ENCODE data around the gene PHKB.
"Not testable (repeated sequence)": the region's sequence is repeated elsewhere in the genome, so short reads cannot be mapped to it uniquely, and the experiment has no call there.

Gene PHKB

DNA sequence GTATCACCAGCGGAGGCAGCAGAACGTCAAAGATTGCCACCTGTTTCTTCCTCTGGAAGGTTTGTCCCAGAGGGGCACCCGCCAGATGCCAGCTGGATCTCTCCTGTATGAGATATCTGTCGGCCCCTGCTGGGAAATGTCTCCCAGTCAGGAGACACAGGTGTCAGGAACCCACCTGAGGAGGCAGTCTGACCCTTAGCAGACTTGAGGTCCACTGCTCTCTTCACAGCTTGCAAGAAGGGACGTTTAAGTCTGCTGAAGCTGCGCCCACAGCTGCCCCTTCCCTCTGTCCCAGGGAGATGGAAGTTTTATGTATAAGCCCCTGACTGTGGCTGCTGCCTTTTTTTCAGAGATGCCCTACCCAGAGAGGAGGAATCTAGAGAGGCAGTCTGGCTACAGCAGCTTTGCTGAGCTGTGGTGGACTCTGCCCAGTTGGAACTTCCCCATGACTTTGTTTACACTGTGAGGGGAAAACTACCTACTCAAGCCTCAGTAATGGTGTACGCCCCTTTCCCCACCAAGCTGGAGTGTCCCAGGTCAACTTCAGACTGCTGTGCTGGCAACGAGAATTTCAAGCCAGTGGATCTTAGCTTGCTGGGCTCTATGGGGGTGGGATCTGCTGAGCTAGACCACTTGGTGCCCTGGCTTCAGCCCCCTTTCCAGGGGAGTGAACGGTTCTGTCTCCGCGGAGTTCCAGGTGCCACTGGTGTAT lies 92.9 kb downstream of the PHKB start:
- no peak for DNase-seq (ENCODE audit: low read depth in 2 of 2)
- H3K4me3 ChIP-seq (replicated peaks in 1 of 2; ENCODE audit: low read depth in 2 of 2, low read length in 2 of 2), result no peak overlapping the region
- TF ChIP-seq, protein P1, sequence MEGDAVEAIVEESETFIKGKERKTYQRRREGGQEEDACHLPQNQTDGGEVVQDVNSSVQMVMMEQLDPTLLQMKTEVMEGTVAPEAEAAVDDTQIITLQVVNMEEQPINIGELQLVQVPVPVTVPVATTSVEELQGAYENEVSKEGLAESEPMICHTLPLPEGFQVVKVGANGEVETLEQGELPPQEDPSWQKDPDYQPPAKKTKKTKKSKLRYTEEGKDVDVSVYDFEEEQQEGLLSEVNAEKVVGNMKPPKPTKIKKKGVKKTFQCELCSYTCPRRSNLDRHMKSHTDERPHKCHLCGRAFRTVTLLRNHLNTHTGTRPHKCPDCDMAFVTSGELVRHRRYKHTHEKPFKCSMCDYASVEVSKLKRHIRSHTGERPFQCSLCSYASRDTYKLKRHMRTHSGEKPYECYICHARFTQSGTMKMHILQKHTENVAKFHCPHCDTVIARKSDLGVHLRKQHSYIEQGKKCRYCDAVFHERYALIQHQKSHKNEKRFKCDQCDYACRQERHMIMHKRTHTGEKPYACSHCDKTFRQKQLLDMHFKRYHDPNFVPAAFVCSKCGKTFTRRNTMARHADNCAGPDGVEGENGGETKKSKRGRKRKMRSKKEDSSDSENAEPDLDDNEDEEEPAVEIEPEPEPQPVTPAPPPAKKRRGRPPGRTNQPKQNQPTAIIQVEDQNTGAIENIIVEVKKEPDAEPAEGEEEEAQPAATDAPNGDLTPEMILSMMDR (IDR thresholded peaks at IDR 0.05; ENCODE audit: low read depth, low read length), result no peak

GRCh38 chr16:47554587-47554986 lies 93.5 kb downstream of the PHKB start:
- not testable (repeated sequence) for DNase-seq (ENCODE audit: low read depth in 2 of 2); H3K4me3 ChIP-seq (replicated peaks in 1 of 2; ENCODE audit: low read depth in 2 of 2, low read length in 2 of 2)

DNA sequence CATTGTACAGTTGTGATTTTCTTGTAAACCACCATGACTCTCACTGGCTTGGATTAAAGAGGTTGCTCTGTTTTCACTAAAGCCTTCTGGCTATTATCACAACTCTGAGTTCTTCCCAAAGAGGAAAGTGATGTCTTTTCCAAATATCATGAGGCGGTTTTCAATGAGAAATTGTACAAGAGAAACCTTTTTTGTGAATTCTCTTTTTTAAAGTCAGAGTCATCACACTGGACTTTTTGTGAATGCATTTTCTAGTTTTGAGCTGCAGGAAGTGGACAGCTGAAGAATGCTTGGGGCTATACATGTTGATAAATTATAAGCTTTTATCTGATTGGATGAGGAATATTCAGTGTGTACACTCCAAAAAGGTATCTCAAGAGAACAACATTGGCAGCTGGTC lies 100.2 kb downstream of the PHKB start:
- TF ChIP-seq, protein P1 (IDR thresholded peaks at IDR 0.05; ENCODE audit: low read depth, low read length), result no peak
- no peak for DNase-seq (ENCODE audit: low read depth in 2 of 2)
- no peak overlapping the region for H3K4me3 ChIP-seq (replicated peaks in 1 of 2; ENCODE audit: low read depth in 2 of 2, low read length in 2 of 2)

- no peak for DNase-seq (ENCODE audit: low read depth in 2 of 2)
- no peak overlapping the region for H3K4me3 ChIP-seq (replicated peaks in 1 of 2; ENCODE audit: low read depth in 2 of 2, low read length in 2 of 2)
Measured at GRCh38 chr16:47562366-47562765, 101.2 kb downstream of the PHKB start.

DNA sequence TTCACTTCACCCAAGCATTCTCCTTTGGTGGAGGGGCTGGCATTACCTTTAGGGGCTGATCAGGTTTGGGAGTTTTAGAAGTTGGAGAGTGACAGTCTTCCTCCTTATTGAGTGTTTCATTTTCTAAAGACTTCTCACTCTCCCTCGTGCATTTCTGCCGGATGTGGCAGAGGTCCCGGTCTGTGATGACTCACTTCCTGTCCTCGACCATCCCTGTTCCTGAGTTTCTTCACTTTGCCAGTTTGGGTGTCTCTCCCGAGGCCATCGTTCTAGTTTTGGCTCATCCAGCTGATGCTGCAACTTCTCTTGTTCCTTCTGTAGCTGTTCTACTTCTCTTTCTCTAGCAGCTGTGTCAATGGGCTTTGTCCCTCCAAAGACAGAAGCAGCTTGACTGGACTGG lies 104.3 kb downstream of the PHKB start:
- TF ChIP-seq, protein P1 (IDR thresholded peaks at IDR 0.05; ENCODE audit: low read depth, low read length), result no peak
- H3K4me3 ChIP-seq (replicated peaks in 1 of 2; ENCODE audit: low read depth in 2 of 2, low read length in 2 of 2), result no peak overlapping the region
- peak; percentile 77 to 84 for DNase-seq (ENCODE audit: low read depth in 2 of 2)

More at GRCh38 chr16:47562366-47562765, 101.2 kb downstream of the PHKB start:
- TF ChIP-seq, protein P1 (IDR thresholded peaks at IDR 0.05; ENCODE audit: low read depth, low read length), result no peak

- H3K4me3 ChIP-seq (replicated peaks in 1 of 2; ENCODE audit: low read depth in 2 of 2, low read length in 2 of 2), result no peak overlapping the region
- TF ChIP-seq, protein P1 (IDR thresholded peaks at IDR 0.05; ENCODE audit: low read depth, low read length), result no peak
- no peak for DNase-seq (ENCODE audit: low read depth in 2 of 2)
Measured at GRCh38 chr16:47567321-47567720, 106.2 kb downstream of the PHKB start.

DNA sequence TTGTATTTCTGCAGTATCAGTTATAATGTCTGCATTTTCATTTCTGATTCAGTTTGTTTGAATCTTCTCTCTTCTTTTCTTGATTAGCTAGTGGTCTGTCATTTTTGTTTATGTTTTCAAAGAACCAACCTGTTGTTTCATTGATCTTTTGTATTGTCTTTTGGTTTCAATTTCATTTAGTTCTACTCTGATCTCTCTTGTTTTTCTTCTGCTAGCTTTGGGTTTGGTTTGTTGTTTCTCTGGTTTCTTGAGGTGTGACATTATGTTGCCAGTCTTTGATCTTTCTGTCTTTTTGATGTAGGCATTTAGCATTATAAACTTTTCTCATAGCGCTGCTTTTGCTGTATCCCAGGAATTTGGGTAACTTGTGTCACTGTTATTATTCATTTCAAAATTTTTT lies 107.2 kb downstream of the PHKB start:
- TF ChIP-seq, protein P1 (IDR thresholded peaks at IDR 0.05; ENCODE audit: low read depth, low read length), result no peak
- H3K4me3 ChIP-seq (replicated peaks in 1 of 2; ENCODE audit: low read depth in 2 of 2, low read length in 2 of 2), result no peak overlapping the region
- DNase-seq (ENCODE audit: low read depth in 2 of 2), result no peak
